GM18498 (cell line): ENCODE measurements around the gene SEMA5A.

ENCODE experiments used
- ATAC-seq: cut with Tn5 transposase; IDR thresholded peaks from one replicate; pipeline ENCODE4 v1.9.1; 2021; ENCODE audit warnings: mild to moderate bottlenecking, moderate library complexity; ENCODE audit not compliant: unreplicated experiment

SEMA5A gene

GRCh38 chr5:9151684-9152427 lies 394.0 kb downstream of the SEMA5A start:
- ATAC-seq = no peak

GRCh38 chr5:9149988-9150387 lies 395.9 kb downstream of the SEMA5A start:
- no peak for ATAC-seq

GRCh38 chr5:9148242-9148641 lies 397.6 kb downstream of the SEMA5A start:
- no peak for ATAC-seq

- ATAC-seq = no peak
Measured at GRCh38 chr5:9140711-9141110, 405.2 kb downstream of the SEMA5A start.

- no peak for ATAC-seq
Measured at GRCh38 chr5:9140202-9140601, 405.7 kb downstream of the SEMA5A start.

GRCh38 chr5:9139344-9139743 lies 406.5 kb downstream of the SEMA5A start:
- ATAC-seq = no peak

- ATAC-seq = no peak
Measured at GRCh38 chr5:9128136-9128535, 417.7 kb downstream of the SEMA5A start.

- peak; percentile 41 for ATAC-seq
Measured at GRCh38 chr5:9126490-9126889, 419.4 kb downstream of the SEMA5A start.

- peak; percentile 79 for ATAC-seq
Measured at GRCh38 chr5:9125852-9126251, 420.0 kb downstream of the SEMA5A start.

- ATAC-seq = no peak
Measured at GRCh38 chr5:9124838-9125237, 421.0 kb downstream of the SEMA5A start.

GRCh38 chr5:9124071-9124470 lies 421.8 kb downstream of the SEMA5A start:
- ATAC-seq = no peak

- ATAC-seq = no peak
Measured at GRCh38 chr5:9122528-9122927, 423.3 kb downstream of the SEMA5A start.

GRCh38 chr5:9121597-9121996 lies 424.3 kb downstream of the SEMA5A start:
- no peak for ATAC-seq

- ATAC-seq = no peak
Measured at GRCh38 chr5:9118852-9119251, 427.0 kb downstream of the SEMA5A start.

GRCh38 chr5:9115093-9115492 lies 430.8 kb downstream of the SEMA5A start:
- ATAC-seq = no peak

- ATAC-seq = no peak
Measured at GRCh38 chr5:9112520-9113291, 433.2 kb downstream of the SEMA5A start.

- ATAC-seq = no peak
Measured at GRCh38 chr5:9108162-9108561, 437.7 kb downstream of the SEMA5A start.

- no peak for ATAC-seq
Measured at GRCh38 chr5:9105851-9106250, 440.0 kb downstream of the SEMA5A start.

- ATAC-seq = no peak
Measured at GRCh38 chr5:9104571-9105339, 441.1 kb downstream of the SEMA5A start.

GRCh38 chr5:9103290-9103689 lies 442.6 kb downstream of the SEMA5A start:
- no peak for ATAC-seq

- no peak for ATAC-seq
Measured at GRCh38 chr5:9099689-9100088, 446.2 kb downstream of the SEMA5A start.

- no peak for ATAC-seq
Measured at GRCh38 chr5:9098990-9099389, 446.9 kb downstream of the SEMA5A start.
